CD4-positive, alpha-beta T cell (primary cell): ENCODE data around the gene RMI1. TPM values are rescaled to one million over a fixed set of nuclear protein-coding genes. Genes with fewer than 3 reads are reported as not detected.
"Not testable (repeated sequence)": the region's sequence is repeated elsewhere in the genome, so short reads cannot be mapped to it uniquely, and the experiment has no call there.

ENCODE experiments used
- ATAC-seq: fragments of 200-7000 bp; cut with Tn5 transposase; one replicate; pipeline ENCODE4 v1.10.0; 2022; ENCODE audit warnings: mild to moderate bottlenecking; ENCODE audit not compliant: poor library complexity
- CTCF ChIA-PET: fragments of 350-600 bp; sonication (Branson Sonifier 250); formaldehyde crosslinking; loops from one replicate; lab custom pipeline; 2021; ENCODE audit warnings: antibody characterized with exemption, inconsistent platforms; lab: Charles Lee
- POLR2A ChIA-PET: fragments of 350-600 bp; sonication (Branson Sonifier 250); formaldehyde crosslinking; loops from one replicate; lab custom pipeline; 2021; ENCODE audit warnings: antibody characterized with exemption, inconsistent platforms; lab: Charles Lee
- DNase-seq, 14 experiments: peaks; one replicate each; pipeline ENCODE4 v3.0.0-alpha.2; 2013 to 2020; ENCODE audit warnings: mixed read lengths in 2 of 14
- H3K27ac ChIP-seq, 2 donors: one replicate each; pipeline versions ENCODE4 v1.5.1 to v1.7.0; 2013; ENCODE audit warnings: low read length in 2 of 2, low read depth in 1 of 2, mild to moderate bottlenecking in 1 of 2
- H3K27me3 ChIP-seq, 2 experiments: 1 replicate in 1 of 2; 2 replicates in 1 of 2; pipeline versions ENCODE4 v1.6.1 to v1.7.0; 2013; ENCODE audit warnings: low read length in 2 of 2, control low read depth in 1 of 2, mild to moderate bottlenecking in 1 of 2, moderate library complexity in 1 of 2; ENCODE audit not compliant: insufficient read depth in 2 of 2, control insufficient read depth in 1 of 2
- H3K36me3 ChIP-seq: one replicate; pipeline ENCODE4 v1.6.1; 2013; ENCODE audit warnings: low read length, control low read depth; ENCODE audit not compliant: insufficient read depth
- H3K4me1 ChIP-seq: one replicate; pipeline ENCODE4 v1.6.1; 2013; ENCODE audit warnings: low read length, control low read depth; ENCODE audit not compliant: insufficient read depth
- H3K4me3 ChIP-seq: one replicate; pipeline ENCODE4 v1.5.1; 2013; ENCODE audit warnings: mild to moderate bottlenecking, low read length, moderate library complexity
- H3K9me3 ChIP-seq, 2 experiments: 1 replicate in 1 of 2; 2 replicates in 1 of 2; pipeline versions ENCODE4 v1.6.1 to v1.7.0; 2013; ENCODE audit warnings: low read length in 2 of 2, mild to moderate bottlenecking in 2 of 2, control low read depth in 1 of 2, moderate library complexity in 1 of 2; ENCODE audit not compliant: control insufficient read depth in 1 of 2, insufficient read depth in 1 of 2
- H3K27ac Mint-ChIP-seq: one replicate; pipeline ENCODE4 v1.8.0; 2020; ENCODE audit warnings: mixed read lengths
- H3K27me3 Mint-ChIP-seq: one replicate; pipeline ENCODE4 v1.8.0; 2021; ENCODE audit warnings: mixed read lengths
- H3K36me3 Mint-ChIP-seq: one replicate; pipeline ENCODE4 v1.8.0; 2021; ENCODE audit warnings: low read depth, mixed read lengths
- H3K4me1 Mint-ChIP-seq: one replicate; pipeline ENCODE4 v1.8.0; 2021; ENCODE audit warnings: low read depth, mixed read lengths
- H3K4me3 Mint-ChIP-seq: one replicate; pipeline ENCODE4 v1.8.0; 2020; ENCODE audit warnings: mild to moderate bottlenecking, mixed read lengths
- H3K9me3 Mint-ChIP-seq: one replicate; pipeline ENCODE4 v1.8.0; 2020; ENCODE audit warnings: mixed read lengths
- CTCF ChIP-seq: fragments of 200-600 bp; IDR thresholded peaks from one replicate; pipeline ENCODE4 v1.8.0; 2022; ENCODE audit warnings: antibody characterized with exemption, mild to moderate bottlenecking
- intact Hi-C, 2 experiments: fragments of 100-400 bp; cut with DNase I in 1 of 2; cut with micrococcal nuclease in 1 of 2; formaldehyde crosslinking; loops; one replicate each; pipeline versions ENCODE4 v1.15.1 to v1.9.0; 2023 to 2025; cut with DNase I, micrococcal nuclease
- total RNA-seq, 174 experiments: library from RNA in 2 of 174; stranded (reverse) in 2 of 174; gene quantifications; one replicate each; pipeline ENCODE4 v1.2.3 and lab custom pipeline; 2021 to 2026

Gene RMI1
- total RNA-seq, 2 experiments from 2014 or later, result 0.66 to 1.2 TPM

- no peaks in the 10 kb centered on the region for H3K27me3 ChIP-seq
- intact Hi-C loops, result no loop called here
- ChIA-PET CTCF (no interaction called here), POLR2A (no interaction called here)
- H3K9me3 Mint-ChIP-seq, result no peaks in the 10 kb centered on the region
- DNase-seq (no peak), ATAC-seq (no peak)
- no peak overlapping the region for H3K27ac ChIP-seq
- H3K4me3 Mint-ChIP-seq, result no peak overlapping the region
- H3K36me3 ChIP-seq, result no peaks in the 10 kb centered on the region
- H3K27ac Mint-ChIP-seq, result no peak overlapping the region
- H3K4me1 ChIP-seq, result no peaks in the 10 kb centered on the region
- no peak for TF ChIP-seq CTCF
- no peaks in the 10 kb centered on the region for H3K36me3 Mint-ChIP-seq
- H3K4me1 Mint-ChIP-seq, result no peaks in the 10 kb centered on the region
- H3K9me3 ChIP-seq, result no peaks in the 10 kb centered on the region
- no peak overlapping the region for H3K4me3 ChIP-seq
- H3K27me3 Mint-ChIP-seq, result peaks cover 7% of the 10 kb centered on the region
Observed at GRCh38 chr9:84024041-84024575, 43.5 kb downstream of the RMI1 start.

- DNase-seq (no peak), ATAC-seq (no peak)
- no peak for TF ChIP-seq CTCF
- intact Hi-C loops, result no loop called here
- no peaks in the 10 kb centered on the region for H3K9me3 ChIP-seq
- Mint-ChIP-seq H3K27ac (no peak overlapping the region), H3K9me3 (no peaks in the 10 kb centered on the region), H3K27me3 (peaks cover 7% of the 10 kb centered on the region), H3K4me1 (no peaks in the 10 kb centered on the region), H3K36me3 (no peaks in the 10 kb centered on the region), H3K4me3 (no peak overlapping the region)
- no peaks in the 10 kb centered on the region for H3K36me3 ChIP-seq
- H3K4me1 ChIP-seq, result no peaks in the 10 kb centered on the region
- H3K4me3 ChIP-seq, result no peak overlapping the region
- POLR2A ChIA-PET, result no interaction called here
- no peak overlapping the region for H3K27ac ChIP-seq
- no peaks in the 10 kb centered on the region for H3K27me3 ChIP-seq
- CTCF ChIA-PET, result no interaction called here
Observed at GRCh38 chr9:84027201-84027600, 46.6 kb downstream of the RMI1 start.

- H3K4me1 Mint-ChIP-seq, result no peaks in the 10 kb centered on the region
- H3K36me3 ChIP-seq, result no peaks in the 10 kb centered on the region
- H3K9me3 ChIP-seq, result no peaks in the 10 kb centered on the region
- no peak for TF ChIP-seq CTCF
- peaks cover 10% of the 10 kb centered on the region for H3K27me3 Mint-ChIP-seq
- DNase-seq (no peak), ATAC-seq (no peak)
- intact Hi-C loops, result no loop called here
- no peak overlapping the region for H3K27ac Mint-ChIP-seq
- CTCF ChIA-PET, result interaction anchor here (0.6 kb wide), 1 partner anchor 69 kb away, joined by 4 read pairs; no protein-coding TSS in a partner anchor
- no peak overlapping the region for H3K27ac ChIP-seq
- no peak overlapping the region for H3K4me3 ChIP-seq
- peaks cover 0 to 2% of the 10 kb centered on the region in 2 experiments for H3K27me3 ChIP-seq
- no peaks in the 10 kb centered on the region for H3K9me3 Mint-ChIP-seq
- no peaks in the 10 kb centered on the region for H3K4me1 ChIP-seq
- POLR2A ChIA-PET, result interaction anchor here (0.9 kb wide), 1 partner anchor 24 kb away, joined by 3 read pairs; no protein-coding TSS in a partner anchor
- no peaks in the 10 kb centered on the region for H3K36me3 Mint-ChIP-seq
- H3K4me3 Mint-ChIP-seq, result no peak overlapping the region
Observed at GRCh38 chr9:84031534-84031933, 50.9 kb downstream of the RMI1 start.

GRCh38 chr9:84041857-84042256 is 61.3 kb downstream of the RMI1 start:
- H3K36me3 ChIP-seq, H3K27me3 ChIP-seq, POLR2A ChIA-PET, H3K27ac ChIP-seq, H3K4me1 Mint-ChIP-seq, H3K27ac Mint-ChIP-seq, H3K4me3 Mint-ChIP-seq, CTCF ChIA-PET, ATAC-seq, H3K36me3 Mint-ChIP-seq, DNase-seq, intact Hi-C loops, H3K4me3 ChIP-seq, H3K4me1 ChIP-seq: not testable (repeated sequence)
- H3K27me3 Mint-ChIP-seq, result peaks cover 60% of the 10 kb centered on the region
- H3K9me3 ChIP-seq, result peaks cover 0 to 19% of the 10 kb centered on the region in 2 experiments
- peaks cover 10% of the 10 kb centered on the region for H3K9me3 Mint-ChIP-seq
